D721Med (cell line): ENCODE measurements around the gene FTCD.
A peak's percentile ranks its signal among the peaks of the same experiment; 100 is the strongest.

ENCODE experiments used
- DNase-seq: peaks from one replicate; pipeline ENCODE4 v3.0.0; 2011; ENCODE audit warnings: low spot score; ENCODE audit not compliant: insufficient read length
- FAIRE-seq: peaks from 2 replicates; lab custom pipeline; 2011; peaks lifted over from hg19 to GRCh38; lab: Jason Lieb, UNC
- TF ChIP-seq, protein P1 (sequence below): IDR thresholded peaks from 2 replicates; pipeline ENCODE4 v1.5.1; 2012; ENCODE audit warnings: mild to moderate bottlenecking, control low read depth; ENCODE audit not compliant: insufficient read depth; ENCODE audit errors: missing control alignments

The FTCD gene

DNA sequence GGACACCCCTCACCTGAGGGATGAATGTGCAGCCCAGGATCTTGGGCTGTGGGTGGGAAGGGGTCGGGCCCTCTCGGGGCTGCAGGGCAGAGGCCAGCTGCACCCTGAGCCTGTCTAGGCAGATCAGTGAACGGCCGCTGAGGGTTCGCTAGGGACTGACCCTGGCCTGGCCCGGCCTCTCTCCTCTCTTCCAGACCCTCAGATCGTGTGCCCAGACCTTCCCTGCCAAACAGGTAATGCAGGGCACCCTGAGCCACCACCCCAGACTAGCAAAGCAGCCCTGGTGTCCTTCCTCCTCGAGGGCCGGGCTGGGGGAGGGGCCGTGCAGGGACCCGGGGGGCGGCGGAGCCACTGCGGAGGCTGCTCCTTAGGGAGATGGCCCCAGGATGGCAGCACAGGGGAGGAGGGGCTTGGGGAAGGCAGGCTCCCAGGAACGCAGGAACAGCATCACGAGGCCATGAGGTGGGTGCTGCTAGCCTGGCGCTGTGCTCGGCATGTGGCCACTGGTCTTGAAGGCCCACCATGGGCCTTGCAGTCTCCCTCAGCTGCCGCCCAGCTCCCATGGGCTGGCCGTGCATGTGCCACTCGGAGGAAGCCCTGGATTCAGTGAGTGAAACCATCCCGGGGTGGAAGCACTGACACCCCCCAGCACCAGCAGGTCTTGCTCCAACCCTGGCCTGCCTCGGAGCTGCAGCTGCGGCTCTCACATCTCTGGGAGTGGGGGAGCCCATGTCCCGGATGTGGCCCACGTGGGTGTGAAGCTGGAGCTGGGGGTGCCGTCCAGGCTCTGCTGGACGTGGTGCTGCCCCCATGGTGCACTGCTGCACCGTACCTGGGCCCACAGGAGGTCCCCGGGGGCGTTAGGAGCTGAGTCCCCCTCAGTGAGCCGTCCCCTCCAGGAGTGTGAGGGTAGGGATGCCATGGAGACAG is 28.8 kb downstream of the FTCD start:
- TF ChIP-seq, protein P1, sequence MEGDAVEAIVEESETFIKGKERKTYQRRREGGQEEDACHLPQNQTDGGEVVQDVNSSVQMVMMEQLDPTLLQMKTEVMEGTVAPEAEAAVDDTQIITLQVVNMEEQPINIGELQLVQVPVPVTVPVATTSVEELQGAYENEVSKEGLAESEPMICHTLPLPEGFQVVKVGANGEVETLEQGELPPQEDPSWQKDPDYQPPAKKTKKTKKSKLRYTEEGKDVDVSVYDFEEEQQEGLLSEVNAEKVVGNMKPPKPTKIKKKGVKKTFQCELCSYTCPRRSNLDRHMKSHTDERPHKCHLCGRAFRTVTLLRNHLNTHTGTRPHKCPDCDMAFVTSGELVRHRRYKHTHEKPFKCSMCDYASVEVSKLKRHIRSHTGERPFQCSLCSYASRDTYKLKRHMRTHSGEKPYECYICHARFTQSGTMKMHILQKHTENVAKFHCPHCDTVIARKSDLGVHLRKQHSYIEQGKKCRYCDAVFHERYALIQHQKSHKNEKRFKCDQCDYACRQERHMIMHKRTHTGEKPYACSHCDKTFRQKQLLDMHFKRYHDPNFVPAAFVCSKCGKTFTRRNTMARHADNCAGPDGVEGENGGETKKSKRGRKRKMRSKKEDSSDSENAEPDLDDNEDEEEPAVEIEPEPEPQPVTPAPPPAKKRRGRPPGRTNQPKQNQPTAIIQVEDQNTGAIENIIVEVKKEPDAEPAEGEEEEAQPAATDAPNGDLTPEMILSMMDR: no peak
- peak; percentile 21 for DNase-seq
- no peak for FAIRE-seq

DNA sequence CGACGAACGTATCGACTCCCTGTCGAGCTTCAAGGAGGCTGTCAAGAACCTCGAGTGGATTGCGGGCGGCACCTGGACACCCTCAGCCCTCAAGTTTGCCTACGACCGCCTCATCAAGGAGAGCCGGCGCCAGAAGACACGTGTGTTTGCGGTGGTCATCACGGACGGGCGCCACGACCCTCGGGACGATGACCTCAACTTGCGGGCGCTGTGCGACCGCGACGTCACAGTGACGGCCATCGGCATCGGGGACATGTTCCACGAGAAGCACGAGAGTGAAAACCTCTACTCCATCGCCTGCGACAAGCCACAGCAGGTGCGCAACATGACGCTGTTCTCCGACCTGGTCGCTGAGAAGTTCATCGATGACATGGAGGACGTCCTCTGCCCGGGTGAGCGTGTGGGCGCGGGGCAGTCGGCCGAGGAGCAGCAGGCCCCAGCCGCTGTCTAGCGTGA is 29.5 kb downstream of the FTCD start:
- DNase-seq: peak; percentile 12
- no peak for FAIRE-seq
- TF ChIP-seq, protein P1: no peak

DNA sequence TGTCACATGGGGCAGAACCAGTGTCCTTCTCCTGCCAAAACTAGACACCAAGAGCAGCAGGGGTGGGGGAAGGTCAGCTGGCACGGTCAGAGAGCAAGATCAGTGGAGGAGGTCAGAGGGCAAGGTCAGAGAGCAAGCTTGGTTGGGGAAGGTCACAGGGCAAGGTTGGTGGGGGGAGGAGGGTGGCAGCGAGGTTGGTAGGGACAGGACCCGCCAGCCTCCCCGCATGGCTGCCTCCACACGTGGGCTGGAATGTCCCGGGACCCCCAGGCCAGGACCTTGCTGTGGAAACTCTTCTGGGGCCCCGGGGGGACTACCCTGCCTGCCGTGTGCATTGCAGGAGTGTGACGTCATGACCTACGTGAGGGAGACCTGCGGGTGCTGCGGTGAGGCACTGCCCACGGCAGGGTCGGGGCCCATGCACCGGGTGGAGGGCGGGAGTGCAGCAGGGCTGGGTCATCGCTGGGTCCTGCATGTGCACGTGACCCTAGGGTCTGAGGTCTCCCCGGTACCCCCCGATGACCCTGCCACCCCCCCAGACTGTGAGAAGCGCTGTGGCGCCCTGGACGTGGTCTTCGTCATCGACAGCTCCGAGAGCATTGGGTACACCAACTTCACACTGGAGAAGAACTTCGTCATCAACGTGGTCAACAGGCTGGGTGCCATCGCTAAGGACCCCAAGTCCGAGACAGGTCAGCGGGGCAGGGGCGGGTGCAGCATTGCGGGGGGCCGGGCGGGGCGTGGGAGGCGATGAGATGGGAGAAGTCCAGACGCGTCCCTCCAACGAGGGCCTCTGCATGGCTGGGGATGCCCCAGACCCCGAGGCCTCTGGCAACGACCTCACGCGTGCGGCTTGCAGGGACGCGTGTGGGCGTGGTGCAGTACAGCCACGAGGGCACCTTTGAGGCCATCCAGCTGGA is 30.2 kb downstream of the FTCD start:
- TF ChIP-seq, protein P1: no peak
- FAIRE-seq: no peak

DNA sequence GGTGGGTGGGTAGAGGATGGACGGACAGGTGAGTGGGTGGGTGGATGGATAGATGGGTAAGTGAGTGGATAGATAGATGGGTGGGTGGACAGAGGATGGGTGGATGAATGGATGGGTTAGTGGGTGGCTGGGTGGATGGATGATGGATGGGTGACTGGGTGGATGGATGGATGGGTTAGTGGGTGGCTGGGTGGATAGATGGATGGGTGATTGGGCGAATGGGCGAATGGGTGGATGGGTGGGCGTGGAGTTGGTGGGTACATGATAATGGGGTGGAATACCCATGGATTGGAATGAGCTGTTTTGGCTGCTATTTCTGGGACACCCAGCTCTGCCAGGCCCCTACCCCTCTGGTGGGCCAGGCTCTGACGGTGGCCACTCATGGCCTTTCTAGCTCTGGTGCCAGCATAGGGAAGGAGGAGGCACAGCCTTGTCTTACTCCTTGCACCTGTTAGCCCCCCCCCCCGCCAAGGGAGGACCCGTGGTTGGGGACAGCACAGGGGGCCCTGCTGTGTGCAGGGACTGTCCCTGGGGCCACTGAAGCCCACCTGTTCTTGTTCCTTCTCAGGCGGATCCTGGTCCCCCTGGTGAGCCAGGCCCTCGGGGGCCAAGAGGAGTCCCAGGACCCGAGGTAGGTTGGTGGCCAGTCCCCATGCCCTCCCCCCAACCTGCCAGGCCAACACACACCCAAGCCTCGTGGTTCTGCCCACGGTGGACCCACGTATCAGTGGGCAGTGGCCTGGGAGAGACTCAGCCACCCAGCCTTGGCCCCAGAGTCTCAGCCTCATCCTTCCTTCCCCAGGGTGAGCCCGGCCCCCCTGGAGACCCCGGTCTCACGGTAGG is 31.1 kb downstream of the FTCD start:
- DNase-seq: peak; percentile 13
- FAIRE-seq: no peak
- TF ChIP-seq, protein P1: no peak

More for the DNA sequence above, 30.2 kb downstream of the FTCD start:
- DNase-seq: no peak

DNA sequence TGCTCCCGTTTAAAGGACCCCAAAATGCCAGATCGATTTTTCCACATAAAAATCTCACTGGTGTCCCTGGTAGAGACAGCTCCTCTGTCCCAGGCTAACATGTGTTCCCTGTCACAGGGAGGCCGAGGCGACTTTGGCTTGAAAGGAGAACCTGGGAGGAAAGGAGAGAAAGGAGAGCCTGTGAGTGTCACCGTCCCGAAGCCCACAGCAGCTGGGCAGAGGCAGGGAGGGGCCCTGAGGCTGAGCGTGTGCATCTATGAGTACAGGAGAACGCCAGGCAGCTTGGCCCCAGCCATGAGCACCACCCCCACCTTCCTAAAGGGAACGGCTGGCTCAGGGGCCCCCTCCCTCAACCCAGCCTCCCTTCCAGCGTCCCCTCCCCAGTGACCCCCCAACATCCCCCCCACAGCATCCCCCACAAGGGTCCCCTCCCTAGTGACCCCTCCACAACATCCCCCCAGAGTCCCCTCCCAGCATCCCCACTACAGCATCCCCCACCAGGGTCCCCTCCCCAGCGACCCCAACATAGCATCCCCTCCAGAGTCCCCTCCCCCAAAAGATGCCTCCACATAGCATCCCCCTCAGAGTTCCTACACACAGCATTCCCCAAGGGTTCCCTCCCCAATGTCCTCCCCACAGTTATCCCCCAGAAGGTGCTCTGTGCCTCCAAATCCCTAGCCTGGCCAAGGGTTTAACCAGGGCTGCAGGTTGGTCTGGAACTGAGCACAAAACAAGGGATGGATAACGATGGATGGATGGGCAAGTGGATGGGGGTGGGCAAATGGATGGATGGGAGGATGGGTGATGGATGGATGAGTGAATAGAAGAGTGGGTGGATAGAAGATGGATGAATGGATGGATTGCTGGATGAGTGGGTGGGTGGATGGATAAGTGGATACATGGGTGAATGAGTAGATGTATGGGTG is 32.4 kb downstream of the FTCD start:
- no peak for FAIRE-seq
- DNase-seq: no peak
- TF ChIP-seq, protein P1: no peak
